ENCODE data around the gene ZC3H4.

Gene ZC3H4

GRCh38 chr19:47018923-47019322 is 94.7 kb downstream of the ZC3H4 start:
- DNase-seq: no peak
